SU-DHL-6 (cell line): ENCODE measurements around the gene ANKH.
A peak's percentile ranks its signal among the peaks of the same experiment; 100 is the strongest.

Source experiments
- H2AFZ ChIP-seq: fragments of 200-600 bp; sonication (generic); 2 replicates; pipeline ENCODE4 v1.6.1; 2014; ENCODE audit warnings: low read depth, mild to moderate bottlenecking, moderate library complexity, mixed read lengths, antibody characterized with exemption, low read length; ENCODE audit not compliant: severe bottlenecking
- H3F3A ChIP-seq: fragments of 200-600 bp; shearing (Covaris generic); 2 replicates; pipeline ENCODE4 v1.6.0; 2016; ENCODE audit warnings: antibody characterized with exemption, mild to moderate bottlenecking; ENCODE audit not compliant: insufficient read depth
- H3K27ac ChIP-seq: fragments of 200-600 bp; sonication (generic); 2 replicates; pipeline ENCODE4 v1.5.1; 2016; ENCODE audit warnings: low read depth, mild to moderate bottlenecking, low read length, moderate library complexity, mixed read lengths
- H3K27me3 ChIP-seq: fragments of 200-600 bp; sonication (generic), shearing (Covaris generic); 2 replicates; pipeline ENCODE4 v1.6.0; 2014; ENCODE audit warnings: mild to moderate bottlenecking, low read length
- H3K36me3 ChIP-seq: fragments of 200-600 bp; sonication (generic); 2 replicates; pipeline ENCODE4 v1.6.1; 2014; ENCODE audit warnings: mild to moderate bottlenecking, low read length, mixed read lengths
- H3K4me2 ChIP-seq: fragments of 300-600, 200-600 bp; shearing (Covaris generic), sonication (generic); 2 replicates; pipeline ENCODE4 v1.6.0; 2014; ENCODE audit warnings: low read length, low read depth, mild to moderate bottlenecking; ENCODE audit not compliant: poor library complexity, severe bottlenecking
- H3K4me3 ChIP-seq: fragments of 200-600 bp; sonication (generic); 2 replicates; pipeline ENCODE4 v1.5.1; 2014; ENCODE audit warnings: antibody characterized with exemption, low read length, mild to moderate bottlenecking, mixed read lengths; ENCODE audit not compliant: insufficient read depth, poor library complexity, severe bottlenecking
- H3K79me2 ChIP-seq: fragments of 200-600 bp; sonication (generic); 2 replicates; pipeline ENCODE4 v1.6.1; 2014; ENCODE audit warnings: mild to moderate bottlenecking, low read length, moderate library complexity; ENCODE audit not compliant: insufficient read depth
- H3K9ac ChIP-seq: fragments of 200-600 bp; sonication (generic); 2 replicates; pipeline ENCODE4 v1.7.0; 2014; ENCODE audit warnings: mild to moderate bottlenecking, low read length
- H3K9me2 ChIP-seq: fragments of 200-600 bp; sonication (generic); replicated peaks from 2 replicates; pipeline ENCODE4 v1.6.1; 2014; ENCODE audit warnings: low read length; ENCODE audit not compliant: insufficient read depth
- H3K9me3 ChIP-seq: fragments of 200-600 bp; sonication (generic); 2 replicates; pipeline ENCODE4 v1.6.1; 2014; ENCODE audit warnings: low read length, mixed read lengths; ENCODE audit not compliant: insufficient read depth
- H4K20me1 ChIP-seq: fragments of 200-600 bp; sonication (generic); 2 replicates; pipeline ENCODE4 v1.6.1; 2014; ENCODE audit warnings: low read depth, mild to moderate bottlenecking, antibody characterized with exemption, low read length, moderate library complexity, mixed read lengths
- EZH2phosphoT487 ChIP-seq: fragments of 200-600 bp; sonication (generic), shearing (Covaris generic); conservative IDR thresholded peaks from 2 replicates; pipeline ENCODE4 v1.6.1; 2018; ENCODE audit warnings: mild to moderate bottlenecking, antibody characterized with exemption, low read length, moderate library complexity, mixed read lengths
- TF ChIP-seq, protein P1 (sequence below): fragments of 200-600 bp; sonication (generic); IDR thresholded peaks from one replicate; pipeline ENCODE4 v1.5.1; 2017; ENCODE audit warnings: antibody characterized with exemption, mild to moderate bottlenecking, low read length, moderate library complexity; ENCODE audit not compliant: insufficient read depth, poor library complexity, severe bottlenecking

Gene ANKH

GRCh38 chr5:14668181-14668591 lies 203.4 kb downstream of the ANKH start:
- H3F3A ChIP-seq: peaks cover 15% of the 10 kb centered on the region
- peak overlapping the region; percentile 20; the same call in 1 of the 2 replicates for H3K9ac ChIP-seq

DNA sequence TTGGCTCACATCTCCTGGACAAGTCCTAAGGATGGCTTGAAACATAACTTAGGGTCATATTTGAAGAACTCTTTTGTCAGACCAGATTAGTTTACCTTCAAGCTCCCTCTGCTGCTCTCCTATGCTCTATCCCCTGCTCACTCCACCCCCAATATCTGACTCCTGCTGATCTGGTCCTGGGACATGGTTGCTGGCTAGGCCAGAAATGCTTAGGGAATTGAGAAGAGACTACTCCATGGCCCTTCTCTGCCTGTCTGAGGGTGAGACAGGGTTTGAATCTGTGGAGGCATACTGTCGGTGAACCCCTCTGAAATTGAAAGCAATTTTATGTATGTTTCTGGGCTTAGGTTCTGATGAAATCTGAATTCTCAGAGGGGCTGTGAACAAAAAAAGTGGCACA lies 203.8 kb downstream of the ANKH start:
- Histone ChIP-seq H3K4me2 (peak overlapping the region; percentile 91), H3K4me3 (no peak overlapping the region), H3F3A (peaks cover 15% of the 10 kb centered on the region), H3K9me2 (no peaks in the 10 kb centered on the region), H2AFZ (no peak overlapping the region), H4K20me1 (peaks cover 30% of the 10 kb centered on the region; the same call in 1 of the 2 replicates), H3K36me3 (peaks cover 7% of the 10 kb centered on the region; the same call in 1 of the 2 replicates), H3K9me3 (no peaks in the 10 kb centered on the region), H3K79me2 (peaks cover 85% of the 10 kb centered on the region), H3K27ac (no peak overlapping the region), H3K27me3 (no peaks in the 10 kb centered on the region), H3K9ac (peak overlapping the region; percentile 20; the same call in 1 of the 2 replicates)
- TF ChIP-seq EZH2phosphoT487: no peak
- TF ChIP-seq, protein P1, sequence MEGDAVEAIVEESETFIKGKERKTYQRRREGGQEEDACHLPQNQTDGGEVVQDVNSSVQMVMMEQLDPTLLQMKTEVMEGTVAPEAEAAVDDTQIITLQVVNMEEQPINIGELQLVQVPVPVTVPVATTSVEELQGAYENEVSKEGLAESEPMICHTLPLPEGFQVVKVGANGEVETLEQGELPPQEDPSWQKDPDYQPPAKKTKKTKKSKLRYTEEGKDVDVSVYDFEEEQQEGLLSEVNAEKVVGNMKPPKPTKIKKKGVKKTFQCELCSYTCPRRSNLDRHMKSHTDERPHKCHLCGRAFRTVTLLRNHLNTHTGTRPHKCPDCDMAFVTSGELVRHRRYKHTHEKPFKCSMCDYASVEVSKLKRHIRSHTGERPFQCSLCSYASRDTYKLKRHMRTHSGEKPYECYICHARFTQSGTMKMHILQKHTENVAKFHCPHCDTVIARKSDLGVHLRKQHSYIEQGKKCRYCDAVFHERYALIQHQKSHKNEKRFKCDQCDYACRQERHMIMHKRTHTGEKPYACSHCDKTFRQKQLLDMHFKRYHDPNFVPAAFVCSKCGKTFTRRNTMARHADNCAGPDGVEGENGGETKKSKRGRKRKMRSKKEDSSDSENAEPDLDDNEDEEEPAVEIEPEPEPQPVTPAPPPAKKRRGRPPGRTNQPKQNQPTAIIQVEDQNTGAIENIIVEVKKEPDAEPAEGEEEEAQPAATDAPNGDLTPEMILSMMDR: no peak

More at GRCh38 chr5:14668181-14668591, 203.4 kb downstream of the ANKH start:
- Histone ChIP-seq H3K27ac (no peak overlapping the region), H3K9me2 (no peaks in the 10 kb centered on the region), H2AFZ (no peak overlapping the region), H3K79me2 (peaks cover 89% of the 10 kb centered on the region), H4K20me1 (peaks cover 30% of the 10 kb centered on the region; the same call in 1 of the 2 replicates), H3K27me3 (no peaks in the 10 kb centered on the region), H3K4me3 (no peak overlapping the region), H3K36me3 (peaks cover 7% of the 10 kb centered on the region; the same call in 1 of the 2 replicates), H3K4me2 (peak overlapping the region; percentile 91), H3K9me3 (no peaks in the 10 kb centered on the region)
- no peak for TF ChIP-seq EZH2phosphoT487
- TF ChIP-seq, protein P1: no peak

GRCh38 chr5:14667290-14667689 lies 204.3 kb downstream of the ANKH start:
- Histone ChIP-seq H3K9me2 (no peaks in the 10 kb centered on the region), H3K9me3 (no peaks in the 10 kb centered on the region), H3K36me3 (peaks cover 7% of the 10 kb centered on the region; the same call in 1 of the 2 replicates), H3K4me2 (peak overlapping the region; percentile 91), H3K27ac (no peak overlapping the region), H3K9ac (peak overlapping the region; percentile 20; the same call in 1 of the 2 replicates), H3K27me3 (no peaks in the 10 kb centered on the region), H3K79me2 (peaks cover 80% of the 10 kb centered on the region), H3K4me3 (no peak overlapping the region), H4K20me1 (peaks cover 30% of the 10 kb centered on the region; the same call in 1 of the 2 replicates), H3F3A (peaks cover 15% of the 10 kb centered on the region), H2AFZ (no peak overlapping the region)
- TF ChIP-seq, protein P1: no peak
- no peak for TF ChIP-seq EZH2phosphoT487
